ENCODE data around the gene FLYWCH1.

FLYWCH1 gene

GRCh38 chr16:2915196-2915929, 3.6 kb downstream of the FLYWCH1 start:
- H3K9me2 ChIP-seq (replicated peaks; ENCODE audit: low read depth, low read length) = no peaks in the 10 kb centered on the region
- no peaks in the 10 kb centered on the region for H4K20me1 ChIP-seq (ENCODE audit: insufficient read depth, low read length, poor library complexity, severe bottlenecking)
- H3K4me2 ChIP-seq (ENCODE audit: low read depth, low read length, poor library complexity, severe bottlenecking) = no peak overlapping the region
- H3K27me3 ChIP-seq (ENCODE audit: insufficient read depth, low read length, poor library complexity, severe bottlenecking) = no peaks in the 10 kb centered on the region
- H3K36me3 ChIP-seq (ENCODE audit: insufficient read depth, low read length) = no peaks in the 10 kb centered on the region
- no peaks in the 10 kb centered on the region for H3F3A ChIP-seq (ENCODE audit: low read depth)
- peaks cover 9% of the 10 kb centered on the region; the same call in 1 of the 2 replicates for H3K79me2 ChIP-seq (ENCODE audit: insufficient read depth, low read length)
- no peak overlapping the region for H2AFZ ChIP-seq (ENCODE audit: low read length)
- TF ChIP-seq EZH2phosphoT487 (IDR thresholded peaks at IDR 0.05; ENCODE audit: borderline replicate concordance) = no peak
- no peak for TF ChIP-seq CTCF (conservative IDR thresholded peaks at IDR 0.05; ENCODE audit: low read length)
- no peak overlapping the region for H3K4me3 ChIP-seq (ENCODE audit: low read length, poor library complexity, severe bottlenecking)
- peak overlapping the region; percentile 48 for H3K9ac ChIP-seq (ENCODE audit: low read depth, low read length, poor library complexity, severe bottlenecking)
- H3K4me1 ChIP-seq (ENCODE audit: insufficient read depth, low read length, poor library complexity, severe bottlenecking) = peaks cover 12% of the 10 kb centered on the region
- no peaks in the 10 kb centered on the region for H3K9me3 ChIP-seq (ENCODE audit: insufficient read depth, low read depth, low read length)

- H3K36me3 ChIP-seq (ENCODE audit: insufficient read depth, low read length) = no peaks in the 10 kb centered on the region
- no peak overlapping the region for H3K4me2 ChIP-seq (ENCODE audit: low read depth, low read length, poor library complexity, severe bottlenecking)
- H3K9me3 ChIP-seq (ENCODE audit: insufficient read depth, low read depth, low read length) = no peaks in the 10 kb centered on the region
These were observed 8.0 kb downstream of the FLYWCH1 start for GRCh38 chr16:2919511-2920255.

GRCh38 chr16:2923481-2923880, 11.8 kb downstream of the FLYWCH1 start:
- Histone ChIP-seq H3K4me1 (ENCODE audit: insufficient read depth, low read length, poor library complexity, severe bottlenecking) (no peaks in the 10 kb centered on the region), H3K27me3 (ENCODE audit: insufficient read depth, low read length, poor library complexity, severe bottlenecking) (no peaks in the 10 kb centered on the region), H2AFZ (ENCODE audit: low read length) (no peak overlapping the region), H3K79me2 (ENCODE audit: insufficient read depth, low read length) (no peaks in the 10 kb centered on the region), H3K9ac (ENCODE audit: low read depth, low read length, poor library complexity, severe bottlenecking) (no peak overlapping the region), H4K20me1 (ENCODE audit: insufficient read depth, low read length, poor library complexity, severe bottlenecking) (no peaks in the 10 kb centered on the region), H3K9me3 (ENCODE audit: insufficient read depth, low read depth, low read length) (no peaks in the 10 kb centered on the region), H3K4me2 (ENCODE audit: low read depth, low read length, poor library complexity, severe bottlenecking) (no peak overlapping the region), H3F3A (ENCODE audit: low read depth) (no peaks in the 10 kb centered on the region), H3K36me3 (ENCODE audit: insufficient read depth, low read length) (no peaks in the 10 kb centered on the region), H3K9me2 (replicated peaks; ENCODE audit: low read depth, low read length) (no peaks in the 10 kb centered on the region), H3K4me3 (ENCODE audit: low read length, poor library complexity, severe bottlenecking) (no peak overlapping the region)
- TF ChIP-seq CTCF (conservative IDR thresholded peaks at IDR 0.05; ENCODE audit: low read length) = no peak
- TF ChIP-seq EZH2phosphoT487 (IDR thresholded peaks at IDR 0.05; ENCODE audit: borderline replicate concordance) = no peak

More at GRCh38 chr16:2919511-2920255, 8.0 kb downstream of the FLYWCH1 start:
- H3K4me3 ChIP-seq (ENCODE audit: low read length, poor library complexity, severe bottlenecking) = no peak overlapping the region
- H3K9ac ChIP-seq (ENCODE audit: low read depth, low read length, poor library complexity, severe bottlenecking) = no peak overlapping the region
- H3K4me1 ChIP-seq (ENCODE audit: insufficient read depth, low read length, poor library complexity, severe bottlenecking) = peaks cover 5% of the 10 kb centered on the region
- H3K79me2 ChIP-seq (ENCODE audit: insufficient read depth, low read length) = no peaks in the 10 kb centered on the region
- no peaks in the 10 kb centered on the region for H3F3A ChIP-seq (ENCODE audit: low read depth)
- no peaks in the 10 kb centered on the region for H3K9me2 ChIP-seq (replicated peaks; ENCODE audit: low read depth, low read length)
- TF ChIP-seq CTCF (conservative IDR thresholded peaks at IDR 0.05; ENCODE audit: low read length) (peak; percentile 74), EZH2phosphoT487 (IDR thresholded peaks at IDR 0.05; ENCODE audit: borderline replicate concordance) (no peak)
- H4K20me1 ChIP-seq (ENCODE audit: insufficient read depth, low read length, poor library complexity, severe bottlenecking) = no peaks in the 10 kb centered on the region
- no peaks in the 10 kb centered on the region for H3K27me3 ChIP-seq (ENCODE audit: insufficient read depth, low read length, poor library complexity, severe bottlenecking)
- H2AFZ ChIP-seq (ENCODE audit: low read length) = no peak overlapping the region

Data from Loucy (cell line).